ENCODE results near the gene R3HDM2. TPM values are rescaled to one million over a fixed set of nuclear protein-coding genes. Genes with fewer than 3 reads are reported as not detected.

The R3HDM2 gene
- total RNA-seq, 1 experiment from 2014 or later = 45.4 TPM

DNA sequence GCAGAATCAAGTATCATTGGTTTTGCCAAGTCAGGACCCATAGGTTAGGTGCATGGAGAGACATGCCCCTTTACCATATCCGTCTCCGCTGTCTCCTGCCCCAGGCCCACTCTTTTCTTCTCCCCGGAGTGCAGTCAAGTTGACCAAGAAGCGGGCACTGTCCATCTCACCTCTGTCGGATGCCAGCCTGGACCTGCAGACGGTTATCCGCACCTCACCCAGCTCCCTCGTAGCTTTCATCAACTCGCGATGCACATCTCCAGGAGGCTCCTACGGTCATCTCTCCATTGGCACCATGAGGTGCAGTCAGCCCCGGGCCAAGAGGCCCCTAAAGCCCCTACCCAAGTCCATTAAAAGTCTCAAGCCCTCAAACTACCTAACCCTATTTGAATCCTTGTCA, 33.7 kb upstream of the R3HDM2 start:
- CTCF ChIA-PET = no interaction called here
- Histone ChIP-seq H3K27ac (ENCODE audit: low read depth, low read length) (no peak overlapping the region), H2AFZ (ENCODE audit: low read depth, low read length, poor library complexity, severe bottlenecking) (no peak overlapping the region), H3K4me3 (replicated peaks in 1 of 2; ENCODE audit: low read depth in 1 of 2, low read length in 2 of 2) (no peak overlapping the region), H4K20me1 (ENCODE audit: insufficient read depth) (no peaks in the 10 kb centered on the region), H3K9ac (ENCODE audit: low read length) (no peak overlapping the region), H3K27me3 (ENCODE audit: insufficient read depth, low read length) (peaks cover 15% of the 10 kb centered on the region), H3K9me3 (ENCODE audit: control insufficient read depth in 1 of 2, insufficient read depth in 1 of 2, low read depth in 1 of 2, low read length in 2 of 2) (no peaks in the 10 kb centered on the region), H3K4me1 (ENCODE audit: control insufficient read depth in 1 of 2, insufficient read depth in 2 of 2, low read length in 2 of 2) (peaks cover 9 to 33% of the 10 kb centered on the region in 2 experiments), H3K79me2 (ENCODE audit: insufficient read depth, low read length) (no peaks in the 10 kb centered on the region), H3K36me3 (ENCODE audit: control insufficient read depth in 1 of 2, insufficient read depth in 2 of 2, low read length in 2 of 2) (no peaks in the 10 kb centered on the region), H3K9me2 (ENCODE audit: insufficient read depth) (no peaks in the 10 kb centered on the region), H3K4me2 (ENCODE audit: low read length) (no peak overlapping the region)
- DNase-seq (ENCODE audit: low read depth, low spot score) (no peak), ATAC-seq (no peak)
- POLR2A ChIA-PET = no interaction called here
- TF ChIP-seq, protein P1, sequence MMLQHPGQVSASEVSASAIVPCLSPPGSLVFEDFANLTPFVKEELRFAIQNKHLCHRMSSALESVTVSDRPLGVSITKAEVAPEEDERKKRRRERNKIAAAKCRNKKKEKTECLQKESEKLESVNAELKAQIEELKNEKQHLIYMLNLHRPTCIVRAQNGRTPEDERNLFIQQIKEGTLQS (IDR thresholded peaks at IDR 0.05) = no peak
- TF ChIP-seq EZH2 (IDR thresholded peaks at IDR 0.05) (no peak), EGR1 (IDR thresholded peaks at IDR 0.05; ENCODE audit: low read depth) (no peak), ELF1 (IDR thresholded peaks at IDR 0.05; ENCODE audit: borderline replicate concordance, low read depth) (no peak), YY1 (IDR thresholded peaks at IDR 0.05; ENCODE audit: extremely low read depth, insufficient replicate concordance, low read depth, low read length) (no peak), POLR2AphosphoS5 (IDR thresholded peaks at IDR 0.05; ENCODE audit: low read depth, low read length) (no peak)
- TF ChIP-seq, protein P2, sequence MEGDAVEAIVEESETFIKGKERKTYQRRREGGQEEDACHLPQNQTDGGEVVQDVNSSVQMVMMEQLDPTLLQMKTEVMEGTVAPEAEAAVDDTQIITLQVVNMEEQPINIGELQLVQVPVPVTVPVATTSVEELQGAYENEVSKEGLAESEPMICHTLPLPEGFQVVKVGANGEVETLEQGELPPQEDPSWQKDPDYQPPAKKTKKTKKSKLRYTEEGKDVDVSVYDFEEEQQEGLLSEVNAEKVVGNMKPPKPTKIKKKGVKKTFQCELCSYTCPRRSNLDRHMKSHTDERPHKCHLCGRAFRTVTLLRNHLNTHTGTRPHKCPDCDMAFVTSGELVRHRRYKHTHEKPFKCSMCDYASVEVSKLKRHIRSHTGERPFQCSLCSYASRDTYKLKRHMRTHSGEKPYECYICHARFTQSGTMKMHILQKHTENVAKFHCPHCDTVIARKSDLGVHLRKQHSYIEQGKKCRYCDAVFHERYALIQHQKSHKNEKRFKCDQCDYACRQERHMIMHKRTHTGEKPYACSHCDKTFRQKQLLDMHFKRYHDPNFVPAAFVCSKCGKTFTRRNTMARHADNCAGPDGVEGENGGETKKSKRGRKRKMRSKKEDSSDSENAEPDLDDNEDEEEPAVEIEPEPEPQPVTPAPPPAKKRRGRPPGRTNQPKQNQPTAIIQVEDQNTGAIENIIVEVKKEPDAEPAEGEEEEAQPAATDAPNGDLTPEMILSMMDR (IDR thresholded peaks at IDR 0.05 in 2 of 3, conservative IDR thresholded peaks at IDR 0.05 in 1 of 3; ENCODE audit: borderline replicate concordance in 1 of 3, insufficient read depth in 1 of 3, low read depth in 2 of 3, low read length in 2 of 3) = no peak
- intact Hi-C loops (cut with micrococcal nuclease) = loop anchor here (5.0 kb wide), 1 partner anchor 377 kb away; the partner anchor contains the start of gene NAB2
- no TSS peak for BruUV-seq (replicated peaks)
- RAD21 ChIA-PET (ENCODE audit: low non-redundant PET in 1 of 2, low total read pairs in 2 of 2, uncharacterized antibody in 2 of 2, unreplicated experiment in 2 of 2) = no interaction called here

DNA sequence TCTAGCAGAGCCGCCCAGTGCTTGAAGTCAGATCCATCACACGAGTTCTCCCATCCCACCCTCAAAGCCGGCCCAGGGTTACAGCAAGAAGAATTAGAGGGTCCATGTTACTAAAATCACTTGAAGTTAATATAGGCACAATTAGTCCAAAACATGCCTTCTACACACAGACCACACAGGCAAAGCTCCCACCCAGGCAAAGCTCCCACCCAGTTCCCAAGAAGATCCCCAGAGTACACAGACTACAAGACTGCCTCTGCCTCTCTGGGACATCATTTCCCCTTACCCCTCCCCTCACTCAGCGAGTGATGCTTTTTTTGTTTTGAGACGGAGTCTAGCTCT, 32.0 kb upstream of the R3HDM2 start:
- intact Hi-C loops (cut with micrococcal nuclease) = loop anchor here (5.0 kb wide), 1 partner anchor 376 kb away; the partner anchor contains the start of gene NAB2
- peaks cover 9% of the 10 kb centered on the region for H3K27me3 ChIP-seq (ENCODE audit: insufficient read depth, low read length)

More for the DNA sequence above, 32.0 kb upstream of the R3HDM2 start:
- Histone ChIP-seq H2AFZ (ENCODE audit: low read depth, low read length, poor library complexity, severe bottlenecking) (peak overlapping the region; percentile 81), H3K9ac (ENCODE audit: low read length) (no peak overlapping the region), H3K4me2 (ENCODE audit: low read length) (peak overlapping the region; percentile 99), H3K9me3 (ENCODE audit: control insufficient read depth in 1 of 2, insufficient read depth in 1 of 2, low read depth in 1 of 2, low read length in 2 of 2) (no peaks in the 10 kb centered on the region), H3K79me2 (ENCODE audit: insufficient read depth, low read length) (no peaks in the 10 kb centered on the region), H3K27ac (ENCODE audit: low read depth, low read length) (peak overlapping the region; percentile 65; the same call in 1 of the 2 replicates), H3K36me3 (ENCODE audit: control insufficient read depth in 1 of 2, insufficient read depth in 2 of 2, low read length in 2 of 2) (no peaks in the 10 kb centered on the region), H4K20me1 (ENCODE audit: insufficient read depth) (no peaks in the 10 kb centered on the region), H3K4me3 (replicated peaks in 1 of 2; ENCODE audit: low read depth in 1 of 2, low read length in 2 of 2) (peak overlapping the region; percentile 75; a peak in 2 of 4 replicates), H3K4me1 (ENCODE audit: control insufficient read depth in 1 of 2, insufficient read depth in 2 of 2, low read length in 2 of 2) (peaks cover 17 to 44% of the 10 kb centered on the region in 2 experiments), H3K9me2 (ENCODE audit: insufficient read depth) (no peaks in the 10 kb centered on the region)
- no peak for TF ChIP-seq EGR1 (IDR thresholded peaks at IDR 0.05; ENCODE audit: low read depth)
- TF ChIP-seq, protein P3, sequence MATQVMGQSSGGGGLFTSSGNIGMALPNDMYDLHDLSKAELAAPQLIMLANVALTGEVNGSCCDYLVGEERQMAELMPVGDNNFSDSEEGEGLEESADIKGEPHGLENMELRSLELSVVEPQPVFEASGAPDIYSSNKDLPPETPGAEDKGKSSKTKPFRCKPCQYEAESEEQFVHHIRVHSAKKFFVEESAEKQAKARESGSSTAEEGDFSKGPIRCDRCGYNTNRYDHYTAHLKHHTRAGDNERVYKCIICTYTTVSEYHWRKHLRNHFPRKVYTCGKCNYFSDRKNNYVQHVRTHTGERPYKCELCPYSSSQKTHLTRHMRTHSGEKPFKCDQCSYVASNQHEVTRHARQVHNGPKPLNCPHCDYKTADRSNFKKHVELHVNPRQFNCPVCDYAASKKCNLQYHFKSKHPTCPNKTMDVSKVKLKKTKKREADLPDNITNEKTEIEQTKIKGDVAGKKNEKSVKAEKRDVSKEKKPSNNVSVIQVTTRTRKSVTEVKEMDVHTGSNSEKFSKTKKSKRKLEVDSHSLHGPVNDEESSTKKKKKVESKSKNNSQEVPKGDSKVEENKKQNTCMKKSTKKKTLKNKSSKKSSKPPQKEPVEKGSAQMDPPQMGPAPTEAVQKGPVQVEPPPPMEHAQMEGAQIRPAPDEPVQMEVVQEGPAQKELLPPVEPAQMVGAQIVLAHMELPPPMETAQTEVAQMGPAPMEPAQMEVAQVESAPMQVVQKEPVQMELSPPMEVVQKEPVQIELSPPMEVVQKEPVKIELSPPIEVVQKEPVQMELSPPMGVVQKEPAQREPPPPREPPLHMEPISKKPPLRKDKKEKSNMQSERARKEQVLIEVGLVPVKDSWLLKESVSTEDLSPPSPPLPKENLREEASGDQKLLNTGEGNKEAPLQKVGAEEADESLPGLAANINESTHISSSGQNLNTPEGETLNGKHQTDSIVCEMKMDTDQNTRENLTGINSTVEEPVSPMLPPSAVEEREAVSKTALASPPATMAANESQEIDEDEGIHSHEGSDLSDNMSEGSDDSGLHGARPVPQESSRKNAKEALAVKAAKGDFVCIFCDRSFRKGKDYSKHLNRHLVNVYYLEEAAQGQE (IDR thresholded peaks at IDR 0.05; ENCODE audit: low read depth) = no peak
- TF ChIP-seq, protein P2 (IDR thresholded peaks at IDR 0.05 in 2 of 3, conservative IDR thresholded peaks at IDR 0.05 in 1 of 3; ENCODE audit: borderline replicate concordance in 1 of 3, insufficient read depth in 1 of 3, low read depth in 2 of 3, low read length in 2 of 3) = no peak
- no peak for TF ChIP-seq RAD21 (IDR thresholded peaks at IDR 0.05; ENCODE audit: low read depth)
- DNase-seq (ENCODE audit: low read depth, low spot score) = no peak
- no peak for ATAC-seq
- no TSS peak for BruUV-seq (replicated peaks)
- RAD21 ChIA-PET (ENCODE audit: low non-redundant PET in 1 of 2, low total read pairs in 2 of 2, uncharacterized antibody in 2 of 2, unreplicated experiment in 2 of 2) = no interaction called here
- CTCF ChIA-PET = interaction anchor here (1.2 to 1.7 kb wide), 3 partner anchors 9 to 220 kb away, joined by 3 to 7 read pairs (median 6); no protein-coding TSS in a partner anchor
- POLR2A ChIA-PET = no interaction called here

All from HCT116 (cell line).